ENCODE measurements around the gene ZC3HAV1. TPM values are rescaled to one million over a fixed set of nuclear protein-coding genes. Genes with fewer than 3 reads are reported as not detected.

The ZC3HAV1 gene
- total and polyA plus RNA-seq, 2 of the 4 experiments (the other 2 are of a cell fraction) = 9.9 to 22.4 TPM

GRCh38 chr7:139114018-139114417 lies 4.5 kb upstream of the ZC3HAV1 start:
- CTCF ChIA-PET = no interaction called here
- H4K5ac ChIP-seq (ENCODE audit: low read depth, low read length) = no peak overlapping the region
- no CpG with 5 or more reads among the region's 3 CpGs for WGBS, 2 experiments (ENCODE audit: extremely low coverage in 2 of 2, insufficient read length in 1 of 2)

More at GRCh38 chr7:139114018-139114417, 4.5 kb upstream of the ZC3HAV1 start:
- no TSS peak for BruUV-seq (replicated peaks)
- H2BK15ac ChIP-seq (ENCODE audit: low read depth, low read length) = no peak overlapping the region
- in situ Hi-C loops (cut with MboI; ENCODE audit: low sequenced_read_pairs) = no loop called here
- H3K4ac ChIP-seq (ENCODE audit: low read depth, low read length) = no peak overlapping the region
- no peak overlapping the region for H3K9ac ChIP-seq (ENCODE audit: low read depth, low read length)
- H2BK5ac ChIP-seq (ENCODE audit: low read depth, low read length, poor library complexity, severe bottlenecking) = no peak overlapping the region
- no peak overlapping the region for H2BK20ac ChIP-seq (ENCODE audit: low read depth, low read length)
- H3K4me2 ChIP-seq (ENCODE audit: low read depth, low read length) = no peak overlapping the region
- H3K14ac ChIP-seq (replicated peaks; ENCODE audit: low read depth, low read length) = no peak overlapping the region
- H2AK9ac ChIP-seq (replicated peaks; ENCODE audit: low read depth, low read length, poor library complexity) = no peak overlapping the region
- H3K18ac ChIP-seq (ENCODE audit: low read depth, low read length) = no peak overlapping the region
- H3K27me3 ChIP-seq (ENCODE audit: control insufficient read depth, insufficient read depth, low read length) = no peaks in the 10 kb centered on the region
- H3K56ac ChIP-seq (ENCODE audit: extremely low read depth, insufficient read depth, low read length) = no peak overlapping the region
- H3K79me1 ChIP-seq (ENCODE audit: low read depth in 1 of 2, low read length in 2 of 2) = peaks cover 0 to 5% of the 10 kb centered on the region in 2 experiments; a peak in 2 of 4 replicates
- H2AFZ ChIP-seq (replicated peaks; ENCODE audit: low read length, poor library complexity) = no peak overlapping the region
- no peak overlapping the region for H4K8ac ChIP-seq (ENCODE audit: low read depth in 2 of 2, low read length in 2 of 2)
- DNase-seq (no peak), ATAC-seq (ENCODE audit: low read depth) (no peak)
- H2BK120ac ChIP-seq (ENCODE audit: low read depth, low read length) = no peak overlapping the region
- no peak for TF ChIP-seq USF2 (IDR thresholded peaks at IDR 0.05; ENCODE audit: low read depth, low read length)
- no peak for TF ChIP-seq FOS (IDR thresholded peaks at IDR 0.05; ENCODE audit: low read depth, low read length)
- TF ChIP-seq NFE2L2 (IDR thresholded peaks at IDR 0.05; ENCODE audit: low read depth, low read length) = no peak
- no peak for TF ChIP-seq CHD1 (IDR thresholded peaks at IDR 0.05; ENCODE audit: low read depth, low read length)
- TF ChIP-seq MXI1 (IDR thresholded peaks at IDR 0.05; ENCODE audit: borderline replicate concordance, low read depth, low read length) = no peak
- TF ChIP-seq POLR2A (IDR thresholded peaks at IDR 0.05; ENCODE audit: low read depth, low read length) = no peak
- TF ChIP-seq RCOR1 (IDR thresholded peaks at IDR 0.05; ENCODE audit: insufficient replicate concordance, low read length) = no peak
- TF ChIP-seq CTCF (conservative IDR thresholded peaks at IDR 0.05; ENCODE audit: low read depth, low read length) = no peak
- TF ChIP-seq MAZ (IDR thresholded peaks at IDR 0.05; ENCODE audit: borderline replicate concordance, low read depth, low read length) = no peak
- TF ChIP-seq BHLHE40 (IDR thresholded peaks at IDR 0.05; ENCODE audit: low read depth, low read length) = no peak
- no peak for TF ChIP-seq ELK1 (IDR thresholded peaks at IDR 0.05; ENCODE audit: borderline replicate concordance, low read depth, low read length)
- no peak for TF ChIP-seq MAFK (IDR thresholded peaks at IDR 0.05; ENCODE audit: low read depth, low read length)
- TF ChIP-seq SMC3 (IDR thresholded peaks at IDR 0.05; ENCODE audit: low read depth, low read length) = no peak
- TF ChIP-seq RAD21 (IDR thresholded peaks at IDR 0.05; ENCODE audit: low read length) = no peak
- no peak for TF ChIP-seq CEBPB (IDR thresholded peaks at IDR 0.05; ENCODE audit: low read depth, low read length)
- no peak for TF ChIP-seq RFX5 (IDR thresholded peaks at IDR 0.05; ENCODE audit: low read depth, low read length)
- peaks cover 3% of the 10 kb centered on the region; the same call in 1 of the 2 replicates for H3K9me1 ChIP-seq (ENCODE audit: insufficient read depth, low read length)
- H2AK5ac ChIP-seq (ENCODE audit: low read depth, low read length) = no peak overlapping the region
- H3K36me3 ChIP-seq (ENCODE audit: control insufficient read depth, insufficient read depth, low read length) = no peaks in the 10 kb centered on the region
- no peak overlapping the region for H3K4me3 ChIP-seq (ENCODE audit: insufficient read depth, low read depth, low read length)
- POLR2A ChIA-PET (ENCODE audit: unreplicated experiment) = no interaction called here
- no peaks in the 10 kb centered on the region for H4K20me1 ChIP-seq (ENCODE audit: insufficient read depth, low read length)
- H3K23ac ChIP-seq (ENCODE audit: low read depth, low read length) = no peak overlapping the region
- intact Hi-C loops (cut with micrococcal nuclease) = no loop called here
- dilution Hi-C loops (cut with HindIII; ENCODE audit: low sequenced_read_pairs, unreplicated experiment) = no loop called here
- peaks cover 7% of the 10 kb centered on the region for H3K4me1 ChIP-seq (ENCODE audit: control insufficient read depth, insufficient read depth, low read length)
- no peak overlapping the region for H3K27ac ChIP-seq (ENCODE audit: insufficient read depth, low read length)
- no peaks in the 10 kb centered on the region for H3K9me3 ChIP-seq (ENCODE audit: control insufficient read depth, insufficient read depth, low read length)
- H4K91ac ChIP-seq (ENCODE audit: insufficient read depth, low read depth, low read length) = no peak overlapping the region
